SK-N-SH (cell line): Measurements from ENCODE around the gene MYL2. TPM values are rescaled to one million over a fixed set of nuclear protein-coding genes. Genes with fewer than 3 reads are reported as not detected.

ENCODE experiments used
- CTCF ChIA-PET: fragments of 300-600, 350-600 bp; formaldehyde crosslinking; extraction: SDS; loops from one replicate; lab custom pipeline; 2021; lab: Yijun Ruan, JAX
- POLR2A ChIA-PET: fragments of 350-600 bp; sonication (Branson Sonifier 250); formaldehyde crosslinking; extraction: SDS; loops from one replicate; lab custom pipeline; 2020; ENCODE audit warnings: antibody characterized with exemption, inconsistent platforms; lab: Yijun Ruan, JAX
- DNase-seq: peaks from one replicate; pipeline ENCODE4 v3.0.0; 2012
- H2AFZ ChIP-seq: fragments of 200-600 bp; sonication (generic); 2 replicates; pipeline ENCODE4 v1.8.1; 2016; ENCODE audit warnings: antibody characterized with exemption, mild to moderate bottlenecking, low read depth
- H3F3A ChIP-seq: fragments of 200-600 bp; sonication (generic); replicated peaks from 2 replicates; pipeline ENCODE3; 2016; ENCODE audit warnings: antibody characterized with exemption, mild to moderate bottlenecking; ENCODE audit not compliant: insufficient read depth
- H3K27ac ChIP-seq, 2 experiments: fragments of 200-500 bp in 1 of 2; fragments of 200-600 bp in 1 of 2; sonication (Bioruptor generic) in 1 of 2; sonication (generic), shearing (Covaris generic) in 1 of 2; 2 replicates each; pipeline versions ENCODE4 v1.5.1 to v1.6.1; 2014 to 2016; ENCODE audit warnings: low read depth in 2 of 2, inconsistent platforms in 1 of 2, low read length in 1 of 2, mild to moderate bottlenecking in 1 of 2, mixed read lengths in 1 of 2
- H3K27me3 ChIP-seq: fragments of 200-600 bp; sonication (generic), shearing (Covaris generic); 2 replicates; pipeline ENCODE4 v1.6.1; 2016; ENCODE audit warnings: mixed run types; ENCODE audit not compliant: insufficient read depth
- H3K36me3 ChIP-seq, 2 experiments: fragments of 200-500 bp in 1 of 2; fragments of 200-600 bp in 1 of 2; sonication (Bioruptor generic) in 1 of 2; sonication (generic) in 1 of 2; replicated peaks in 1 of 2; 2 replicates each; pipeline versions ENCODE3 to v1.5.1; 2014 to 2016; ENCODE audit warnings: low read length in 1 of 2, mild to moderate bottlenecking in 1 of 2; ENCODE audit not compliant: insufficient read depth in 2 of 2, control insufficient read depth in 1 of 2
- H3K4me1 ChIP-seq, 2 experiments: fragments of 200-500 bp in 1 of 2; fragments of 200-600 bp in 1 of 2; sonication (Bioruptor generic) in 1 of 2; sonication (generic), shearing (Covaris generic) in 1 of 2; 2 replicates each; pipeline versions ENCODE4 v1.5.1 to v1.6.1; 2014 to 2016; ENCODE audit warnings: low read depth in 1 of 2, low read length in 1 of 2, mixed run types in 1 of 2; ENCODE audit not compliant: insufficient read depth in 2 of 2, control insufficient read depth in 1 of 2
- H3K4me2 ChIP-seq: fragments of 200-600 bp; sonication (generic), shearing (Covaris generic); 2 replicates; pipeline ENCODE4 v1.6.1; 2017; ENCODE audit warnings: mixed run types
- H3K4me3 ChIP-seq, 2 experiments: fragments of 200-500 bp in 1 of 2; fragments of 200-600 bp in 1 of 2; sonication (Bioruptor generic) in 1 of 2; sonication (generic), shearing (Covaris generic) in 1 of 2; 2 replicates each; pipeline versions ENCODE4 v1.5.1 to v1.8.1; 2014 to 2016; ENCODE audit warnings: low read depth in 2 of 2, inconsistent platforms in 1 of 2, low read length in 1 of 2, mild to moderate bottlenecking in 1 of 2, mixed read lengths in 1 of 2, moderate library complexity in 1 of 2
- H3K79me2 ChIP-seq: fragments of 200-600 bp; sonication (generic); 2 replicates; pipeline ENCODE4 v1.8.1; 2017; ENCODE audit warnings: mild to moderate bottlenecking; ENCODE audit not compliant: insufficient read depth
- H3K9ac ChIP-seq: fragments of 200-600 bp; sonication (generic); 2 replicates; pipeline ENCODE4 v1.6.1; 2017; ENCODE audit warnings: mixed run types
- H3K9me2 ChIP-seq: fragments of 200-600 bp; sonication (generic); 2 replicates; pipeline ENCODE4 v1.6.1; 2017; ENCODE audit warnings: mixed run types
- H3K9me3 ChIP-seq: fragments of 200-600 bp; sonication (generic); 2 replicates; pipeline ENCODE4 v1.6.1; 2017; ENCODE audit warnings: mixed run types, mild to moderate bottlenecking, moderate library complexity
- H4K20me1 ChIP-seq: fragments of 200-600 bp; sonication (generic); 2 replicates; pipeline ENCODE4 v1.6.1; 2017; ENCODE audit warnings: mild to moderate bottlenecking, mixed run types; ENCODE audit not compliant: insufficient read depth
- CHD2 ChIP-seq: fragments of 150-350 bp; IDR thresholded peaks from 2 replicates; pipeline ENCODE4 v1.6.1; 2018; ENCODE audit warnings: low read length; ENCODE audit not compliant: partially characterized antibody
- CTCF ChIP-seq: fragments of 200-600 bp; sonication (generic); IDR thresholded peaks from 2 replicates; pipeline ENCODE4 v1.6.1; 2017; ENCODE audit warnings: antibody characterized with exemption, mild to moderate bottlenecking, moderate library complexity
- EZH2phosphoT487 ChIP-seq: fragments of 200-600 bp; sonication (generic); IDR thresholded peaks from 2 replicates; pipeline ENCODE4 v1.6.1; 2017; ENCODE audit warnings: low read depth, mixed run types, mild to moderate bottlenecking, antibody characterized with exemption, moderate library complexity, borderline replicate concordance
- FOXJ3 ChIP-seq: sonication (generic); formaldehyde crosslinking; IDR thresholded peaks from 2 replicates; pipeline ENCODE4 v1.5.1; 2020; ENCODE audit warnings: mild to moderate bottlenecking, missing genetic modification reagents
- GABPA ChIP-seq: IDR thresholded peaks from 2 replicates; pipeline ENCODE4 v1.4.0; 2012; ENCODE audit warnings: low read depth, mild to moderate bottlenecking
- GATA2 ChIP-seq: sonication (generic); formaldehyde crosslinking; IDR thresholded peaks from 2 replicates; pipeline ENCODE4 v1.5.0; 2020; ENCODE audit warnings: mild to moderate bottlenecking, missing genetic modification reagents
- IRF3 ChIP-seq: fragments of 150-350 bp; IDR thresholded peaks from 2 replicates; pipeline ENCODE4 v1.6.1; 2016; ENCODE audit warnings: mild to moderate bottlenecking, low read depth, low read length
- MEF2A ChIP-seq: IDR thresholded peaks from 2 replicates; pipeline ENCODE4 v1.4.0; 2012; ENCODE audit warnings: low read depth, borderline replicate concordance
- MXI1 ChIP-seq: IDR thresholded peaks from 2 replicates; pipeline ENCODE4 v1.6.1; 2012; ENCODE audit warnings: mild to moderate bottlenecking, low read depth, low read length, improper control_type of control experiment
- NFIC ChIP-seq: IDR thresholded peaks from 2 replicates; pipeline ENCODE4 v1.4.0; 2012; ENCODE audit warnings: borderline replicate concordance
- NRF1 ChIP-seq: IDR thresholded peaks from 2 replicates; pipeline ENCODE4 v1.6.1; 2012; ENCODE audit warnings: low read depth, mild to moderate bottlenecking, low read length
- PBX3 ChIP-seq: IDR thresholded peaks from 2 replicates; pipeline ENCODE4; 2012
- RCOR1 ChIP-seq: fragments of 150-350 bp; IDR thresholded peaks from 2 replicates; pipeline ENCODE4 v1.6.1; 2017; ENCODE audit warnings: antibody characterized with exemption, low read length
- REST ChIP-seq: IDR thresholded peaks from 2 replicates; pipeline ENCODE4 v1.6.1; 2012; ENCODE audit warnings: mild to moderate bottlenecking, low read depth, low read length, moderate library complexity
- RFX5 ChIP-seq: IDR thresholded peaks from 2 replicates; pipeline ENCODE4 v1.6.1; 2012; ENCODE audit warnings: mild to moderate bottlenecking, improper control_type of control experiment, low read length
- TCF12 ChIP-seq: IDR thresholded peaks from 2 replicates; pipeline ENCODE4 v1.4.0; 2012
- USF1 ChIP-seq: IDR thresholded peaks from 2 replicates; pipeline ENCODE4 v1.4.0; 2012; ENCODE audit warnings: low read depth, borderline replicate concordance
- WGBS: methylation state at CpG from one replicate; pipeline ENCODE4 v1.1.6; 2017; ENCODE audit warnings: low lambda C conversion rate; 5-methylcytosine and 5-hydroxymethylcytosine counted together
- polyA plus RNA-seq, 3 experiments: library from polyadenylated mRNA; depleted of rRNA; stranded (reverse); fragments of >200 nt; gene quantifications; 2 replicates each; pipeline ENCODE4 v1.2.3, GENCODE V29; 2012

The MYL2 gene
- polyA plus RNA-seq, 1 of the 3 experiments (the other 2 are of a cell fraction): not detected

GRCh38 chr12:110913119-110914056 lies 7.0 kb downstream of the MYL2 start:
- no peak overlapping the region for H3K27ac ChIP-seq
- WGBS: 82% methylated on average over 13 of the region's 14 CpGs
- H3K9me3 ChIP-seq: no peaks in the 10 kb centered on the region
- H3F3A ChIP-seq: peaks cover 8% of the 10 kb centered on the region
- H3K9ac ChIP-seq: no peak overlapping the region
- H3K79me2 ChIP-seq: no peaks in the 10 kb centered on the region
- POLR2A ChIA-PET: no interaction called here
- TF ChIP-seq NFIC (no peak), CHD2 (no peak), TCF12 (no peak), CTCF (no peak), GABPA (no peak), MEF2A (no peak), GATA2 (CRISPR knock-in tag) (no peak), USF1 (no peak), MXI1 (no peak), FOXJ3 (CRISPR knock-in tag) (no peak), IRF3 (no peak), EZH2phosphoT487 (no peak), PBX3 (no peak), RCOR1 (no peak), REST (no peak), RFX5 (no peak), NRF1 (no peak)
- peaks cover 0 to 10% of the 10 kb centered on the region in 2 experiments; a peak in 2 of 4 replicates for H3K4me1 ChIP-seq
- no peak overlapping the region for H2AFZ ChIP-seq
- no peak for DNase-seq
- no peaks in the 10 kb centered on the region for H3K36me3 ChIP-seq
- no peak overlapping the region for H3K4me2 ChIP-seq
- CTCF ChIA-PET: interaction anchor here (1.1 kb wide), 1 partner anchor 386 kb away, joined by 3 read pairs; no protein-coding TSS in a partner anchor
- H3K27me3 ChIP-seq: no peaks in the 10 kb centered on the region
- H4K20me1 ChIP-seq: no peaks in the 10 kb centered on the region
- no peaks in the 10 kb centered on the region for H3K9me2 ChIP-seq
- H3K4me3 ChIP-seq: no peak overlapping the region
